ENCODE data around the gene SMIM43. TPM values are rescaled to one million over a fixed set of nuclear protein-coding genes. Genes with fewer than 3 reads are reported as not detected.

Gene SMIM43
- total RNA-seq, 1 experiment from 2014 or later: 0.33 TPM

GRCh38 chr4:121771869-121772268, 6.9 kb upstream of the SMIM43 start (continued):
- TF ChIP-seq AFF4 (CRISPR knock-in tag; IDR thresholded peaks at IDR 0.05; ENCODE audit: borderline replicate concordance) (no peak), SP1 (CRISPR knock-in tag; conservative IDR thresholded peaks at IDR 0.05) (no peak), ZNF671 (CRISPR knock-in tag; IDR thresholded peaks at IDR 0.05) (no peak), ZNF232 (CRISPR knock-in tag; IDR thresholded peaks at IDR 0.05) (no peak), SOX15 (CRISPR knock-in tag; IDR thresholded peaks at IDR 0.05) (no peak)

GRCh38 chr4:121769341-121769740, 4.4 kb upstream of the SMIM43 start:
- H3K27me3 Mint-ChIP-seq (ENCODE audit: low read depth): peaks cover 81% of the 10 kb centered on the region
- DNase-seq (ENCODE audit: low spot score) (no peak), ATAC-seq (no peak)
- H3K36me3 Mint-ChIP-seq: no peaks in the 10 kb centered on the region
- H3K4me1 Mint-ChIP-seq: peaks cover 17% of the 10 kb centered on the region
- ChIA-PET CTCF (no interaction called here), POLR2A (no interaction called here)
- no peak overlapping the region for H3K4me3 Mint-ChIP-seq
- no peaks in the 10 kb centered on the region for H3K9me3 Mint-ChIP-seq
- H3K27ac Mint-ChIP-seq: no peak overlapping the region
- TF ChIP-seq ZNF317 (CRISPR knock-in tag; IDR thresholded peaks at IDR 0.05; ENCODE audit: borderline replicate concordance, low read depth) (no peak), JUN (CRISPR knock-in tag; IDR thresholded peaks at IDR 0.05) (no peak), OVOL2 (CRISPR knock-in tag; IDR thresholded peaks at IDR 0.05; ENCODE audit: borderline replicate concordance) (no peak), E2F4 (CRISPR knock-in tag; IDR thresholded peaks at IDR 0.05; ENCODE audit: borderline replicate concordance, low read depth) (no peak)

- CTCF ChIA-PET: no interaction called here
- no peak overlapping the region for H3K27ac Mint-ChIP-seq
Measured at GRCh38 chr4:121767166-121767565, 2.2 kb upstream of the SMIM43 start.

More at GRCh38 chr4:121767166-121767565, 2.2 kb upstream of the SMIM43 start:
- Mint-ChIP-seq H3K4me1 (peaks cover 18% of the 10 kb centered on the region), H3K27me3 (ENCODE audit: low read depth) (peaks cover 95% of the 10 kb centered on the region), H3K4me3 (no peak overlapping the region), H3K36me3 (no peaks in the 10 kb centered on the region), H3K9me3 (no peaks in the 10 kb centered on the region)
- no peak for DNase-seq (ENCODE audit: low spot score)
- ATAC-seq: no peak
- POLR2A ChIA-PET: no interaction called here
- no peak for TF ChIP-seq FOXK1 (CRISPR knock-in tag; IDR thresholded peaks at IDR 0.05)
- no peak for TF ChIP-seq GABPB1 (CRISPR knock-in tag; IDR thresholded peaks at IDR 0.05)
- no peak for TF ChIP-seq HMGA2 (CRISPR knock-in tag; IDR thresholded peaks at IDR 0.05)
- TF ChIP-seq MLX (CRISPR knock-in tag; IDR thresholded peaks at IDR 0.05): no peak
- TF ChIP-seq ATF3 (CRISPR knock-in tag; conservative IDR thresholded peaks at IDR 0.05): no peak
- TF ChIP-seq ESRRA (CRISPR knock-in tag; IDR thresholded peaks at IDR 0.05; ENCODE audit: borderline replicate concordance): no peak
- TF ChIP-seq FOXP4 (CRISPR knock-in tag; IDR thresholded peaks at IDR 0.05): no peak
- no peak for TF ChIP-seq TEAD4 (CRISPR knock-in tag; IDR thresholded peaks at IDR 0.05)
- TF ChIP-seq CTCF (IDR thresholded peaks at IDR 0.05): no peak
- TF ChIP-seq ZNF121 (CRISPR knock-in tag; IDR thresholded peaks at IDR 0.05): no peak
